Spleen (tissue), 11 donors: ENCODE results near the gene YRDC. TPM values are rescaled to one million over a fixed set of nuclear protein-coding genes. Genes with fewer than 3 reads are reported as not detected.

Experiments
- DNase-seq: peaks from one replicate; pipeline ENCODE4 v3.0.0-alpha.2; 2020
- H3K27ac ChIP-seq, 8 donors: fragments of 200-600 bp; sonication (generic) in 7 of 8; 1 replicate in 4 of 8; 2 replicates in 4 of 8; pipeline versions ENCODE4 v1.5.0 to v1.8.0; 2016 to 2021; ENCODE audit warnings: inconsistent platforms in 4 of 8, mild to moderate bottlenecking in 4 of 8, moderate library complexity in 1 of 8
- H3K27me3 ChIP-seq, 7 donors: fragments of 200-600 bp; sonication (generic) in 6 of 7; replicated peaks in 1 of 7; 1 replicate in 4 of 7; 2 replicates in 3 of 7; pipeline versions ENCODE4 v1.5.0 to v1.8.0; 2016 to 2021; ENCODE audit warnings: inconsistent platforms in 3 of 7, mild to moderate bottlenecking in 1 of 7
- H3K36me3 ChIP-seq, 6 donors: fragments of 200-600 bp; sonication (generic) in 5 of 6; 1 replicate in 4 of 6; 2 replicates in 2 of 6; pipeline versions ENCODE4 v1.5.0 to v1.8.0; 2016 to 2021; ENCODE audit warnings: inconsistent platforms in 2 of 6
- H3K4me1 ChIP-seq, 6 donors: fragments of 200-600 bp; sonication (generic) in 5 of 6; 1 replicate in 3 of 6; 2 replicates in 3 of 6; pipeline versions ENCODE4 v1.5.0 to v1.8.0; 2016 to 2021; ENCODE audit warnings: inconsistent platforms in 3 of 6
- H3K4me3 ChIP-seq, 8 donors: fragments of 200-600 bp; sonication (generic) in 7 of 8; 1 replicate in 4 of 8; 2 replicates in 4 of 8; pipeline versions ENCODE4 v1.5.0 to v1.8.0; 2016 to 2021; ENCODE audit warnings: inconsistent platforms in 4 of 8, mild to moderate bottlenecking in 4 of 8, moderate library complexity in 2 of 8
- H3K9me3 ChIP-seq, 8 donors: fragments of 200-600 bp; sonication (generic) in 7 of 8; 1 replicate in 4 of 8; 2 replicates in 4 of 8; pipeline versions ENCODE4 v1.5.0 to v1.8.0; 2016 to 2021; ENCODE audit warnings: inconsistent platforms in 4 of 8
- CTCF ChIP-seq, 11 experiments: fragments of 200-600 bp in 7 of 11; fragments of 450-650 bp in 4 of 11; sonication (generic) in 4 of 11; IDR thresholded peaks in 8 of 11; conservative IDR thresholded peaks in 3 of 11; 1 replicate in 7 of 11; 2 replicates in 4 of 11; pipeline versions ENCODE4 v1.4.0 to v1.8.0; 2016 to 2021; ENCODE audit warnings: antibody characterized with exemption in 11 of 11, inconsistent platforms in 4 of 11, mild to moderate bottlenecking in 1 of 11
- POLR2A ChIP-seq, 3 donors: fragments of 450-650 bp; IDR thresholded peaks; one replicate each; pipeline ENCODE4 v1.5.1; 2017; ENCODE audit warnings: antibody characterized with exemption in 3 of 3, mild to moderate bottlenecking in 1 of 3
- POLR2AphosphoS5 ChIP-seq, 3 donors: sonication (generic); formaldehyde crosslinking; IDR thresholded peaks; one replicate each; pipeline ENCODE4 v1.5.1; 2017; ENCODE audit warnings: antibody characterized with exemption in 3 of 3
- WGBS, 5 donors: extraction: QIAGEN DNeasy Blood & Tissue Kit in 3 of 5; methylation state at CpG; one replicate each; pipeline versions ENCODE4 v1.1.5 to v1.1.7; 2013 to 2018; 5-methylcytosine and 5-hydroxymethylcytosine counted together
- intact Hi-C: fragments of 100-400 bp; cut with DNase I; formaldehyde crosslinking; loops from one replicate; pipeline ENCODE4 v1.15.0; 2023; ENCODE audit warnings: low total_unique reads
- polyA plus RNA-seq, 3 donors: library from polyadenylated mRNA; stranded (reverse); fragments of 200-250 nt; gene quantifications; one replicate each; pipeline ENCODE4 v1.2.1, GENCODE V29; 2013
- total RNA-seq, 7 donors: library from RNA; depleted of rRNA in 3 of 7; stranded (reverse); fragments of >200 nt in 3 of 7; fragmentation: NEBNext Ultra II Directional in 4 of 7; extraction: Animal tissue kit (Norgen Biotek cat#: 25700) in 4 of 7; gene quantifications; one replicate each; pipeline versions ENCODE4 v1.1.0 to v1.2.1, GENCODE V29; 2016 to 2021
- donor health status: healthy with polysubstance abuse.
- donor health status: DM: no; HTN: no; CAD: no; lungs with moderate emphysema.
- donor health status: DM: no; HTN: no; CAD: no.
- donor health status: Bipolar disorder and iron deficiency.
- donor health status: healthy.
- donor health status: DM: no; HTN: no; CAD: no.
- donor health status: DM: yes; HTN: yes; CAD: no.

YRDC gene
- total and polyA plus RNA-seq, 10 donors = 7.5 to 13.4 (median 10.6) TPM

GRCh38 chr1:37846647-37847339, 38.8 kb upstream of the YRDC start:
- WGBS, 5 donors = 42 to 57% (median 49%) methylated on average over 4 of the region's 4 CpGs
- Histone ChIP-seq H3K36me3 (peaks cover 0 to 43% (median 2%) of the 10 kb centered on the region in 6 donors), H3K9me3 (no peaks in the 10 kb centered on the region), H3K4me3 (peak overlapping the region in 2 of 8 donors; percentile 1 to 37), H3K27ac (peak overlapping the region in 7 of 8 donors; percentile 22 to 85 (median 78)), H3K27me3 (no peaks in the 10 kb centered on the region), H3K4me1 (peaks cover 22 to 100% (median 69%) of the 10 kb centered on the region in 6 donors)
- no peak for DNase-seq
- TF ChIP-seq CTCF (IDR thresholded peaks at IDR 0.05 in 8 of 11, conservative IDR thresholded peaks at IDR 0.05 in 3 of 11) (no peak), POLR2A (IDR thresholded peaks at IDR 0.05) (no peak), POLR2AphosphoS5 (IDR thresholded peaks at IDR 0.05) (no peak)
- intact Hi-C loops = no loop called here

GRCh38 chr1:37845786-37846185, 37.8 kb upstream of the YRDC start:
- WGBS, 5 donors = 29 to 57% (median 39%) methylated on average over 3 of the region's 3 CpGs
- Histone ChIP-seq H3K27me3 (no peaks in the 10 kb centered on the region), H3K4me1 (peaks cover 12 to 100% (median 59%) of the 10 kb centered on the region in 6 donors), H3K4me3 (peak overlapping the region in 1 of 8 donors; percentile 14), H3K9me3 (no peaks in the 10 kb centered on the region), H3K36me3 (peaks cover 0 to 53% (median 5%) of the 10 kb centered on the region in 6 donors), H3K27ac (peak overlapping the region in 7 of 8 donors; percentile 6 to 85 (median 78))
- intact Hi-C loops = no loop called here
- TF ChIP-seq CTCF (IDR thresholded peaks at IDR 0.05 in 8 of 11, conservative IDR thresholded peaks at IDR 0.05 in 3 of 11) = no peak
- TF ChIP-seq POLR2A (IDR thresholded peaks at IDR 0.05) = no peak
- no peak for TF ChIP-seq POLR2AphosphoS5 (IDR thresholded peaks at IDR 0.05)
- DNase-seq = no peak

- Histone ChIP-seq H3K27ac (peak overlapping the region in 7 of 8 donors; percentile 6 to 85 (median 78)), H3K4me3 (peak overlapping the region in 1 of 8 donors; percentile 14), H3K36me3 (peaks cover 0 to 59% (median 7%) of the 10 kb centered on the region in 6 donors), H3K9me3 (no peaks in the 10 kb centered on the region), H3K27me3 (no peaks in the 10 kb centered on the region), H3K4me1 (peaks cover 11 to 100% (median 53%) of the 10 kb centered on the region in 6 donors)
- intact Hi-C loops = no loop called here
- DNase-seq = no peak
- TF ChIP-seq POLR2AphosphoS5 (IDR thresholded peaks at IDR 0.05) (no peak), CTCF (IDR thresholded peaks at IDR 0.05 in 8 of 11, conservative IDR thresholded peaks at IDR 0.05 in 3 of 11) (no peak), POLR2A (IDR thresholded peaks at IDR 0.05) (no peak)
- WGBS, 5 donors = 79 to 98% (median 90%) methylated on average over 5 of the region's 5 CpGs
These were observed 37.1 kb upstream of the YRDC start for GRCh38 chr1:37845049-37845646.

GRCh38 chr1:37844536-37844935, 36.5 kb upstream of the YRDC start:
- peak overlapping the region in 4 of 8 donors; percentile 78 to 85 (median 80) for H3K27ac ChIP-seq
- no peak for TF ChIP-seq POLR2AphosphoS5 (IDR thresholded peaks at IDR 0.05)
- no peak for TF ChIP-seq CTCF (IDR thresholded peaks at IDR 0.05 in 8 of 11, conservative IDR thresholded peaks at IDR 0.05 in 3 of 11)
- TF ChIP-seq POLR2A (IDR thresholded peaks at IDR 0.05) = no peak
- H3K36me3 ChIP-seq = peaks cover 2 to 63% (median 13%) of the 10 kb centered on the region in 6 donors

More at GRCh38 chr1:37844536-37844935, 36.5 kb upstream of the YRDC start:
- peaks cover 11 to 100% (median 53%) of the 10 kb centered on the region in 6 donors for H3K4me1 ChIP-seq
- no peak overlapping the region for H3K4me3 ChIP-seq
- H3K27me3 ChIP-seq = no peaks in the 10 kb centered on the region
- no peak for DNase-seq
- no peaks in the 10 kb centered on the region for H3K9me3 ChIP-seq
- intact Hi-C loops = no loop called here
